ENCODE results near the gene SYNE2.
"Not testable (repeated sequence)": the region's sequence is repeated elsewhere in the genome, so short reads cannot be mapped to it uniquely, and the experiment has no call there.

The SYNE2 gene

GRCh38 chr14:64137657-64138290, 285.0 kb downstream of the SYNE2 start:
- ATAC-seq (no peak), DNase-seq (no peak)

DNA sequence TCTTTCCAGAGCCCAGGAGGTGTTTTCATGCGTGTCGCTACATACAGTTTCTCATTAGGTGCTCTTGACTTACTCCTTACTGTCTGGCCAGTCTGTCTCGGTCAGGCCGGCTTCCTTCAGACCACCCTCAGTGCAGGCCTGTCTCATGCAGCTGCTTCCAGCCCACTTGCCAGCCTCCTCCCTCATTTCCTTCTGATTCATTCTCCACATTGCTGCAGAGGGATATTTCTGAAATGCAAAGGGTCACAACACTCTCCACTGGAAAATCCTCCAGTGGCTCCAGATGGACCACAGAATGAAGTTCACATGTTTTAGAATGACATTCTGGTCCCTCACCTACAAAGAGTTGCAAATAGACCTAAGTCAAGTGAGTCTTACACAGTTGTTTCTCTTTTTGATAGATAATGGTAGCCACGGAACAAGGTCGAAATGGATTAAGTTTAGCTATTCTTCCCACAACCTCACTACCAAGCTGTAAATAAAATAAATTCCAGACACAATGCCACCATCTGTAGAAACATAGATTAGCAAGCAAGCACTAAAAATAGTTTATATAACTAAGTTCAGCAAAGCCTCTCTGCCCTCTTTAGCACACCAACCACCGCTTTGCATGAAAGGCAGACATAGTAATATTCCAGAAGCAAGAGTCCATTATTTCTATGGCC, 294.5 kb downstream of the SYNE2 start:
- ATAC-seq (no peak), DNase-seq (no peak)

- DNase-seq (no peak), ATAC-seq (no peak)
These were observed 297.1 kb downstream of the SYNE2 start for GRCh38 chr14:64149921-64150320.

GRCh38 chr14:64158608-64159007, 305.8 kb downstream of the SYNE2 start:
- ATAC-seq, result no peak
- no peak for DNase-seq

- ATAC-seq (no peak), DNase-seq (no peak)
These were observed 306.8 kb downstream of the SYNE2 start for GRCh38 chr14:64159588-64159987.

- ATAC-seq, result no peak
These were observed 317.4 kb downstream of the SYNE2 start for GRCh38 chr14:64170181-64170580.

DNA sequence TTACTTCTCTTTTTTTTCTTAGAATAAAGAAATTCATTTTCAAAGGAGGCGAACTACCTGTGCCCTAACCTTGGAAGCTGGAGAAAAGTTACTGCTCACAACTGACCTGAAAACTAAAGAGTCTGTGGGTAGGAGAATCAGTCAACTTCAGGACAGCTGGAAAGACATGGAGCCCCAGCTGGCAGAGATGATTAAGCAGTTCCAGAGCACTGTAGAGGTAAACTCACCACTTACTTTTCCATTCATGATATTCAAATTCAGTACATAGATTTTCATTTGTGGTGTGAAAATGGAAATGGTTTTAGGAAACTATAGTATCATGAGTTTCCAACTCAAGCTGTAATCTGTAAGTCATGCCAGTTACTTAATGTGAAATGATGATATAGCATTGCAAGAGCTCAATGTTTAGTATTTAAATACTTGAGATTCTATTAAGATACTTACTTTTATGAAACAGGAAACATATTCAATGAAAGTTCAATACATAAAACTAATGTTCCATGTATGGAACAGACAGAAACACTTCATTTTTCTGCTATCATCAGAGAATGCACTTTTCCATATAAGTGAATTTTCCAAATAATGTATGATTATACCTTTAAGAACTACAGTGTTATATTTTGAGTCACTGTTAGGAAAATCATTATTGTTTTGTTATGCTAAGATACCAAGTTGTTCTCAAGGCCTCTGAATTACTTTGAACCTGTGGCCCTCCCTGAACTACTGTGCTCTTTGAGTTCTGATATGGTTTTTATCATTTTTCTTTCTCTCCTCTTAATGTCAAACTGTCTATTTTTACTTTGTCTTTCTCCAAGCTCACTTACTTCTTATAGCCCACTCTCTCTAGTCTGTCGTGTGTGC, 322.3 kb downstream of the SYNE2 start:
- peak; percentile 86 for ATAC-seq
- DNase-seq, result peak; percentile 18

More at GRCh38 chr14:64170181-64170580, 317.4 kb downstream of the SYNE2 start:
- no peak for DNase-seq

- DNase-seq (no peak), ATAC-seq (peak; percentile 67)
These were observed 323.5 kb downstream of the SYNE2 start for GRCh38 chr14:64176330-64176729.

DNA sequence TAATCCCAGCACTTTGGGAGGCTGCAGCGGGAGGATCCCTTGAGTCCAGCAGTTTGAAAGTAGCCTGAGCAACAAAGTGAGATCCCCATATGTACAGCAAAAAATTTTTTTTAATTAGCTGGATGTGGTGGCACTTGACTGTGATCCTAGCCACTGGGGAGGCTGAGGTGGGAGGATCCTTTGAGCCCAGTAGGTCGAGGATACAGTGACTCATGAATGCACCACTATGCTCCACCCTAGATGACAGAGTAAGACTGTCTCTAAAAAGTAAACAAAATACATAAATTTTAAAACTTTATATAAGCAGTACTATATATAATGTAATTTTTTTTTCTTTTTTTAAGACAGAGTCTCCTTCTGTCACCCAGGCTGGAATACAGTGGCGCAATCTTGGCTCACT, 326.0 kb downstream of the SYNE2 start:
- DNase-seq (peak; percentile 11), ATAC-seq (no peak)

DNA sequence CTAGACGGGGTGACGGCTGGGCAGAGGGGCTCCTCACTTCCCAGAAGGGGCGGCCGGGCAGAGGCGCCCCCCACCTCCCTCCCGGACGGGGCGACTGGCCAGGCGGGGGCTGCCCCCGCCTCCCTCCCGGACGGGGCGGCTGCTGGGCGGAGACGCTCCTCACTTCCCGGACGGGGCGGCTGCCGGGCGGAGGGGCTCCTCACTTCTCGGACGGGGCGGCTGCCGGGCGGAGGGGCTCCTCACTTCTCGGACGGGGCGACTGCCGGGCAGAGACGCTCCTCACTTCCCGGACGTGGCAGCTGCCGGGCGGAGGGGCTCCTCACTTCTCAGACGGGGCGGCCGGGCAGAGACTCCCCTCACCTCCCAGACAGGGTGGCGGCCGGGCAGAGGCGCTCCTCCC, 330.1 kb downstream of the SYNE2 start:
- ATAC-seq, DNase-seq: not testable (repeated sequence)

DNA sequence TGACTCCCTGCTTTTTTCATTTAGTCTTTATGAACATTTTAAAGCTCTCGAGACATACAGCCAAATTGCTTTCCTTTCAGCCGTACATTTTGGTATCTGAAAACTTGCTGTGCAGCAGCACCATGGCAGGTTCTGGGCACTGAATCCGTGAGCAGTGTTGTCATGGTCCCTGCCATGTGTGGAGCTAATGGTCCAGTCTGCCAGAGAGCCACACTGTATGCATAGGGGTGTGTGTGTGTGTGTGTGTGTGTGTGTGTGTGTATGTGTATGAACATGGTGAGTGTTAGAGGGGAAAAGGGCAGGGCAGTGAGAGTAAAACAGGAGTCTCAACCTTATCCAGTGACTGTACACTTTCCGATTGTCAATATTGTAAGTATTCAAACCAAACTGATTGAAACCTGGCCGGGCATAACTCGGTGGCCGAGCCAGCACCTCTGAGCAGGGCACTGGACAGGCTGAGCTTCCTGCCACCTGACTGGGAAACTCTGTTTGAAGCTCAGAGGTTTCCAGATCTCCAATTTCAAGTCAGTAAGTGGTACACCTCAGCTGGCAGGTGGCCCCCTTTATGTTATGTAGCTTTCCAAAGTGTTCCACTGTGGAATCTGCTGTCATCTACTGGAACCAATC, 331.4 kb downstream of the SYNE2 start:
- ATAC-seq (no peak), DNase-seq (no peak)

- DNase-seq (no peak), ATAC-seq (no peak)
These were observed 332.4 kb downstream of the SYNE2 start for GRCh38 chr14:64185184-64185583.

GRCh38 chr14:64186231-64187129, 333.7 kb downstream of the SYNE2 start:
- DNase-seq, result no peak
- ATAC-seq, result no peak

DNA sequence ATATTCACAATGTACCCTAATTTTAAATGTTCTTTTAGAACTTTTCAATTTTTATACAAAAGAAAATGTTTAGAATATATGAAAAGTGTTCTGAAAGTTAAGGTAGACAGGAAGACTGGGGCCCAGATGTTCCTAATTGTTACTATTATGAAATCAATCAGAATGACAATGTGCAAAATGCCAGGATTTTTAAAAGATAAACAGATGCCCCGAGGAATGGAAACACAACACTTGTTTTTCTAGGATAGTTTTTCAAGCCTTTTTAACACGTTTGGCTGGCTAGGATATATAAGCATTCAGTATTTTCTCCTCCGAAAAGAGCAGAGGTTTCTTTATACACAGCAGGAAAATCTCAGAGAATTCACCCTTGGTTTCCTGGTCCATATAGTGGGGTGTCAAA, 334.5 kb downstream of the SYNE2 start:
- no peak for ATAC-seq
- no peak for DNase-seq

GRCh38 chr14:64190974-64191502, 338.2 kb downstream of the SYNE2 start:
- DNase-seq, result no peak

GRCh38 chr14:64191756-64192155, 339.0 kb downstream of the SYNE2 start:
- ATAC-seq (no peak), DNase-seq (no peak)

More at GRCh38 chr14:64190974-64191502, 338.2 kb downstream of the SYNE2 start:
- ATAC-seq, result no peak

- ATAC-seq, result no peak
- DNase-seq, result no peak
These were observed 341.0 kb downstream of the SYNE2 start for GRCh38 chr14:64193821-64194220.

DNA sequence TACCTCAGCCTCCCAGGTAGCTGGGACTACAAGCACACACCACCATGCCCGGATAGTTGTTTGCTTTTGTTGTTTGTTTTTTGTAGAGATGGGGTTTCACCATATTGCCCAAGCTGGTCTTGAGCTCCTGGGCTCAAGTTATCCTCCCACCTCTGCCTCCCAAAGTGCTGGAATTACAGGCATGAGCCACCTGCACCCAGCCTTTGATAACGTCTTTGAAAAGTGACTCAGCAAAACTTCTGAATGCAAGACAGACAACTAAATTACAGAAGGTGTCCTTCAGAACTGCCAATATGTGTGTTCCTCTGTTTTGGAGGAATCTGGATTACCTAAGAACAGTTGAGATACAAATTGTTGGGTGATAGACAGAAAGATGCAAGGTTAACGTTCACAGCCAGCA, 341.6 kb downstream of the SYNE2 start:
- DNase-seq (no peak), ATAC-seq (no peak)

DNA sequence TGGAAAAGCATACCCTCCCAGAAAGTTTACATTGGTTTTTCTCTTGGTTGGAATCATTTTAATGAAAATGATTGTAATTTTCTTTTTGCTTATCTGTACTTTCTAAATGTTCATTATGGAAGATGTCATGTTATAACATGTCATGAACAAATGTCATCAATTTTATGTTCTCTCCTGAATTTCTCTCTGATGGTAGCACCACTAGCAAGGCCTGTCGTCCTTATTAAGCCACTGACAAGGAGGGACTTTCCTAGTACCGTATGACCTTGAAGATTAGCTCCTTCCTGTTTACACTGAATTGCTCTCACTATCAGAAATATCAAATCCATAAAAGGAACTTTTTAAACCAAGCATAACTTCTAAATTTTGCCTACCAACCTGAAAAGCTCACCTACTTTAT, 342.4 kb downstream of the SYNE2 start:
- DNase-seq (no peak), ATAC-seq (no peak)

GRCh38 chr14:64196056-64196455, 343.3 kb downstream of the SYNE2 start:
- no peak for DNase-seq
- ATAC-seq, result no peak

GRCh38 chr14:64196814-64197411, 344.1 kb downstream of the SYNE2 start:
- DNase-seq, result peak; percentile 17
- peak; percentile 55 for ATAC-seq
